ENCODE measurements around the gene OR1J2.

DNA sequence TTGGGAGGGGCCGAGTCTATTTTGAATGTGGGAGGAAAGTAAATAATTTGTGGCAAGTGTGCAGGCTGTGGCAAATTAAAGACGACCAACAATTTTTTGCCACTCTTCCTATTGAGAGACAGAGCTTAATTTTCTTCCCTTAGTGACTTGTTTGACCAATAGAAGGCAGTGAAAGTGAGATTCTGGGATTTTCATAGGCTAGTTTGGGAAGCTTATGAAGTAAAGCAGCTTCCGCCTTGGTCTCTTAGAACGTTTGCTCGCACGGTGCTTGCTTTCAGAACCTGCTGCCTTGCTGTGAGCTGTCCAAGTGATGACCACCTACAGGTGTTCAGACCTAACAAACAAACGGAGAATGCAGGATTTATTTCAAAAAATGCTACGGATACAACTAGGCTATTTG, 35.6 kb downstream of the OR1J2 start:
- TF ChIP-seq, protein P1, sequence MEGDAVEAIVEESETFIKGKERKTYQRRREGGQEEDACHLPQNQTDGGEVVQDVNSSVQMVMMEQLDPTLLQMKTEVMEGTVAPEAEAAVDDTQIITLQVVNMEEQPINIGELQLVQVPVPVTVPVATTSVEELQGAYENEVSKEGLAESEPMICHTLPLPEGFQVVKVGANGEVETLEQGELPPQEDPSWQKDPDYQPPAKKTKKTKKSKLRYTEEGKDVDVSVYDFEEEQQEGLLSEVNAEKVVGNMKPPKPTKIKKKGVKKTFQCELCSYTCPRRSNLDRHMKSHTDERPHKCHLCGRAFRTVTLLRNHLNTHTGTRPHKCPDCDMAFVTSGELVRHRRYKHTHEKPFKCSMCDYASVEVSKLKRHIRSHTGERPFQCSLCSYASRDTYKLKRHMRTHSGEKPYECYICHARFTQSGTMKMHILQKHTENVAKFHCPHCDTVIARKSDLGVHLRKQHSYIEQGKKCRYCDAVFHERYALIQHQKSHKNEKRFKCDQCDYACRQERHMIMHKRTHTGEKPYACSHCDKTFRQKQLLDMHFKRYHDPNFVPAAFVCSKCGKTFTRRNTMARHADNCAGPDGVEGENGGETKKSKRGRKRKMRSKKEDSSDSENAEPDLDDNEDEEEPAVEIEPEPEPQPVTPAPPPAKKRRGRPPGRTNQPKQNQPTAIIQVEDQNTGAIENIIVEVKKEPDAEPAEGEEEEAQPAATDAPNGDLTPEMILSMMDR (IDR thresholded peaks at IDR 0.05), result no peak
- TF ChIP-seq POLR2AphosphoS5 (IDR thresholded peaks at IDR 0.05), result no peak

All from suprapubic skin (tissue), 3 donors.